ENCODE measurements around the gene BST2.
A peak's percentile ranks its signal among the peaks of the same experiment; 100 is the strongest.

BST2 gene

GRCh38 chr19:17389957-17390664 is 15.3 kb downstream of the BST2 start:
- TF ChIP-seq Cebpa-rat (IDR thresholded peaks at IDR 0.05), result no peak
- peaks cover 0 to 7% (median 0%) of the 10 kb centered on the region in 11 experiments; a peak in 4 of 22 replicates for H3K36me3 ChIP-seq
- H3K4me3 ChIP-seq, result peak overlapping the region; percentile 56 to 75 (median 65)
- peak overlapping the region in 3 of 11 experiments; percentile 27 to 40 (median 31); a peak in 5 of 22 replicates for H3K27ac ChIP-seq
- H3K9me3 ChIP-seq (replicated peaks in 1 of 11), result peaks cover 0 to 11% (median 6%) of the 10 kb centered on the region in 11 experiments; a peak in 9 of 22 replicates
- H4K20me1 ChIP-seq, result 0 out of 22 replicates have a peak, but pooled peaks cover 0 to 7% (median 0%) of the 10 kb centered on the region in 11 experiments
- H3K4me1 ChIP-seq, result peaks cover 36 to 59% (median 46%) of the 10 kb centered on the region in 10 experiments
- H3K4me2 ChIP-seq, result peak overlapping the region; percentile 96 to 100 (median 99)
- H3K9ac ChIP-seq, result peak overlapping the region; percentile 48 to 76 (median 71); a peak in 21 of 22 replicates
- H3K27me3 ChIP-seq, result peaks cover 10 to 21% (median 15%) of the 10 kb centered on the region in 11 experiments; a peak in 20 of 22 replicates

- Histone ChIP-seq H3K4me2 (no peak overlapping the region), H4K20me1 (0 out of 22 replicates have a peak, but pooled peaks cover 0 to 6% (median 0%) of the 10 kb centered on the region in 11 experiments)
- TF ChIP-seq Cebpa-rat (IDR thresholded peaks at IDR 0.05), result no peak
These were observed 16.1 kb downstream of the BST2 start for GRCh38 chr19:17389288-17389687.

GRCh38 chr19:17385878-17386611 is 19.4 kb downstream of the BST2 start:
- Histone ChIP-seq H3K27me3 (peaks cover 10 to 21% (median 15%) of the 10 kb centered on the region in 11 experiments; a peak in 20 of 22 replicates), H3K4me3 (no peak overlapping the region), H3K9ac (no peak overlapping the region), H3K4me1 (peaks cover 20 to 58% (median 44%) of the 10 kb centered on the region in 10 experiments), H4K20me1 (no peaks in the 10 kb centered on the region), H3K9me3 (replicated peaks in 1 of 11) (peaks cover 0 to 11% (median 6%) of the 10 kb centered on the region in 11 experiments; a peak in 9 of 22 replicates), H3K36me3 (no peaks in the 10 kb centered on the region), H3K27ac (peak overlapping the region in 6 of 11 experiments; percentile 16 to 49 (median 38); a peak in 5 of 22 replicates), H3K4me2 (peak overlapping the region in 8 of 11 experiments; percentile 15 to 79 (median 38); a peak in 11 of 22 replicates)
- no peak for TF ChIP-seq Cebpa-rat (IDR thresholded peaks at IDR 0.05)

More at GRCh38 chr19:17389288-17389687, 16.1 kb downstream of the BST2 start:
- H3K4me1 ChIP-seq, result peaks cover 28 to 59% (median 39%) of the 10 kb centered on the region in 10 experiments
- peaks cover 0 to 6% (median 0%) of the 10 kb centered on the region in 11 experiments; a peak in 4 of 22 replicates for H3K36me3 ChIP-seq
- no peak overlapping the region for H3K9ac ChIP-seq
- no peak overlapping the region for H3K4me3 ChIP-seq
- H3K9me3 ChIP-seq (replicated peaks in 1 of 11), result peaks cover 0 to 11% (median 6%) of the 10 kb centered on the region in 11 experiments; a peak in 9 of 22 replicates
- H3K27me3 ChIP-seq, result peaks cover 10 to 21% (median 15%) of the 10 kb centered on the region in 11 experiments; a peak in 20 of 22 replicates
- no peak overlapping the region for H3K27ac ChIP-seq

GRCh38 chr19:17380426-17381138 is 24.8 kb downstream of the BST2 start:
- TF ChIP-seq Cebpa-rat (IDR thresholded peaks at IDR 0.05), result no peak
- H3K4me1 ChIP-seq, result peaks cover 48 to 94% (median 75%) of the 10 kb centered on the region in 10 experiments
- peak overlapping the region in 2 of 11 experiments; percentile 3 to 93; a peak in 3 of 22 replicates for H3K4me2 ChIP-seq
- H4K20me1 ChIP-seq, result no peaks in the 10 kb centered on the region
- H3K36me3 ChIP-seq, result no peaks in the 10 kb centered on the region
- H3K4me3 ChIP-seq, result no peak overlapping the region
- H3K27me3 ChIP-seq, result no peaks in the 10 kb centered on the region
- H3K27ac ChIP-seq, result peak overlapping the region in 4 of 11 experiments; percentile 67 to 81 (median 80); a peak in 4 of 22 replicates
- H3K9me3 ChIP-seq (replicated peaks in 1 of 11), result peaks cover 0 to 8% (median 4%) of the 10 kb centered on the region in 11 experiments; a peak in 3 of 22 replicates
- no peak overlapping the region for H3K9ac ChIP-seq

GRCh38 chr19:17379221-17379631 is 26.2 kb downstream of the BST2 start:
- H3K27ac ChIP-seq, result peak overlapping the region in 10 of 11 experiments; percentile 57 to 81 (median 74); a peak in 20 of 22 replicates
- H4K20me1 ChIP-seq, result no peaks in the 10 kb centered on the region
- peak overlapping the region in 9 of 11 experiments; percentile 16 to 63 (median 51); a peak in 13 of 22 replicates for H3K9ac ChIP-seq
- H3K4me2 ChIP-seq, result peak overlapping the region; percentile 65 to 95 (median 86)
- no peaks in the 10 kb centered on the region for H3K36me3 ChIP-seq
- no peaks in the 10 kb centered on the region for H3K27me3 ChIP-seq
- H3K9me3 ChIP-seq (replicated peaks in 1 of 11), result peaks cover 0 to 8% (median 4%) of the 10 kb centered on the region in 11 experiments; a peak in 3 of 22 replicates
- peak overlapping the region in 2 of 10 experiments; percentile 4 to 6; a peak in 1 of 20 replicates for H3K4me3 ChIP-seq
- peaks cover 58 to 94% (median 85%) of the 10 kb centered on the region in 10 experiments for H3K4me1 ChIP-seq
- no peak for TF ChIP-seq Cebpa-rat (IDR thresholded peaks at IDR 0.05)

- H3K36me3 ChIP-seq, result no peaks in the 10 kb centered on the region
- H3K4me2 ChIP-seq, result peak overlapping the region; percentile 65 to 95 (median 86)
- H3K9me3 ChIP-seq (replicated peaks in 1 of 11), result peaks cover 0 to 8% (median 4%) of the 10 kb centered on the region in 11 experiments; a peak in 3 of 22 replicates
- H3K4me1 ChIP-seq, result peaks cover 66 to 94% (median 87%) of the 10 kb centered on the region in 10 experiments
- peak overlapping the region in 9 of 11 experiments; percentile 57 to 81 (median 76); a peak in 18 of 22 replicates for H3K27ac ChIP-seq
- TF ChIP-seq Cebpa-rat (IDR thresholded peaks at IDR 0.05), result no peak
- H3K27me3 ChIP-seq, result no peaks in the 10 kb centered on the region
- no peaks in the 10 kb centered on the region for H4K20me1 ChIP-seq
- peak overlapping the region in 5 of 11 experiments; percentile 35 to 63 (median 53); a peak in 7 of 22 replicates for H3K9ac ChIP-seq
- H3K4me3 ChIP-seq, result no peak overlapping the region
These were observed 27.2 kb downstream of the BST2 start for GRCh38 chr19:17378271-17378670.

- H3K27me3 ChIP-seq, result no peaks in the 10 kb centered on the region
- H3K36me3 ChIP-seq, result no peaks in the 10 kb centered on the region
- peak within 1 kb of the TSS in 10 of 11 experiments; percentile 37 to 63 (median 53); a peak in 15 of 22 replicates for H3K9ac ChIP-seq
- H3K9me3 ChIP-seq (replicated peaks in 1 of 11), result peaks cover 0 to 8% (median 4%) of the 10 kb centered on the region in 11 experiments; a peak in 3 of 22 replicates
- peaks cover 62 to 94% (median 86%) of the 10 kb centered on the region in 10 experiments for H3K4me1 ChIP-seq
- peak within 1 kb of the TSS; percentile 65 to 95 (median 86) for H3K4me2 ChIP-seq
- peak within 1 kb of the TSS in 4 of 10 experiments; percentile 25 to 48 (median 42); a peak in 7 of 20 replicates for H3K4me3 ChIP-seq
- H4K20me1 ChIP-seq, result no peaks in the 10 kb centered on the region
- H3K27ac ChIP-seq, result peak within 1 kb of the TSS in 10 of 11 experiments; percentile 44 to 81 (median 74); a peak in 19 of 22 replicates
- TF ChIP-seq Cebpa-rat (IDR thresholded peaks at IDR 0.05), result no peak
These were observed 28.4 kb downstream of the BST2 start, which contains the start of gene PLVAP for GRCh38 chr19:17376935-17377600. Gene PLVAP, minus strand, starts transcription at chr19:17377342. Its CDS starts 54 bp downstream, at chr19:17377288.

All from BLaER1 treated with 17β-estradiol and CSF1 and Interleukin-3, amounts not matched to agents 10 nM and 100 nM (cell line).